PC-9 (cell line): ENCODE results near the gene JMJD6. TPM values are rescaled to one million over a fixed set of nuclear protein-coding genes. Genes with fewer than 3 reads are reported as not detected.

Source experiments
- BruUV-seq: library from RNA; stranded (reverse); fragments of 400-500 nt; replicated peaks from 2 replicates; lab custom pipeline; 2021; lab: Mats Ljungman, UMichigan
- CTCF ChIA-PET: fragments of 300-600 bp; sonication (Branson Sonifier 250); formaldehyde crosslinking; loops from one replicate; lab custom pipeline; 2022; ENCODE audit warnings: antibody characterized with exemption; lab: Charles Lee
- POLR2A ChIA-PET: fragments of 300-600 bp; sonication (Branson Sonifier 250); formaldehyde crosslinking; loops from one replicate; lab custom pipeline; 2022; ENCODE audit warnings: antibody characterized with exemption; ENCODE audit not compliant: unreplicated experiment; lab: Charles Lee
- DNase-seq, 2 experiments: peaks; one replicate each; pipeline versions ENCODE4 v3.0.0 to v3.0.0-alpha.2; 2015 to 2022; ENCODE audit warnings: mixed read lengths in 1 of 2
- H2AFZ ChIP-seq: fragments of 200-600 bp; sonication (generic); 2 replicates; pipeline ENCODE4 v1.8.1; 2017; ENCODE audit warnings: antibody characterized with exemption
- H3F3A ChIP-seq: fragments of 200-600 bp; sonication (generic); 2 replicates; pipeline ENCODE4 v1.8.1; 2017; ENCODE audit warnings: antibody characterized with exemption, mild to moderate bottlenecking, low read depth; ENCODE audit not compliant: insufficient read depth
- H3K27ac ChIP-seq: fragments of 200-600 bp; sonication (generic); 2 replicates; pipeline ENCODE4 v1.6.1; 2016; ENCODE audit warnings: mixed run types
- H3K27me3 ChIP-seq: fragments of 200-600 bp; sonication (generic); 2 replicates; pipeline ENCODE4 v1.6.1; 2016; ENCODE audit warnings: low read depth, mixed run types; ENCODE audit not compliant: insufficient read depth
- H3K36me3 ChIP-seq: fragments of 200-600 bp; sonication (generic); 2 replicates; pipeline ENCODE4 v1.6.1; 2016; ENCODE audit warnings: low read depth, mixed run types
- H3K4me1 ChIP-seq: fragments of 200-600 bp; sonication (generic); replicated peaks from 2 replicates; pipeline ENCODE4 v1.6.1; 2016; ENCODE audit warnings: mixed run types; ENCODE audit not compliant: insufficient read depth
- H3K4me2 ChIP-seq: fragments of 200-600 bp; sonication (generic); 2 replicates; pipeline ENCODE4 v1.6.1; 2017; ENCODE audit warnings: mixed run types
- H3K4me3 ChIP-seq: fragments of 200-600 bp; sonication (generic); 2 replicates; pipeline ENCODE4 v1.6.1; 2016; ENCODE audit warnings: mixed run types
- H3K79me2 ChIP-seq: fragments of 200-600 bp; sonication (generic); 2 replicates; pipeline ENCODE4 v1.6.1; 2017; ENCODE audit warnings: low read depth, mixed run types
- H3K9me2 ChIP-seq: fragments of 200-600 bp; sonication (generic); 2 replicates; pipeline ENCODE4 v1.8.1; 2017; ENCODE audit warnings: mild to moderate bottlenecking; ENCODE audit not compliant: insufficient read depth
- H3K9me3 ChIP-seq: fragments of 200-600 bp; sonication (generic); 2 replicates; pipeline ENCODE4 v1.8.1; 2016; ENCODE audit warnings: low read depth; ENCODE audit not compliant: insufficient read depth
- H4K20me1 ChIP-seq: fragments of 200-600 bp; sonication (generic); 2 replicates; pipeline ENCODE4 v1.8.1; 2017; ENCODE audit not compliant: insufficient read depth
- EZH2 ChIP-seq: fragments of 200-600 bp; sonication (generic); IDR thresholded peaks from 2 replicates; pipeline ENCODE4 v1.8.0; 2017; ENCODE audit warnings: antibody characterized with exemption, low read depth
- intact Hi-C: fragments of 100-400 bp; cut with micrococcal nuclease; formaldehyde crosslinking; loops from one replicate; pipeline ENCODE4 v1.10.0; 2022; ENCODE audit not compliant: unreplicated experiment
- total RNA-seq: library from RNA; stranded (reverse); gene quantifications from 2 replicates; pipeline ENCODE4 v1.2.3, GENCODE V29; 2021
- TF ChIP-seq, protein P1 (sequence below): fragments of 200-600 bp; sonication (generic); conservative IDR thresholded peaks from 2 replicates; pipeline ENCODE4 v1.6.1; 2017; ENCODE audit warnings: mixed run types, antibody characterized with exemption, mild to moderate bottlenecking, moderate library complexity

Gene JMJD6
- total RNA-seq, 1 experiment from 2014 or later, result 25.2 TPM

- ChIA-PET POLR2A (interaction anchor here (0.5 to 0.7 kb wide), 2 partner anchors 33 to 60 kb away, joined by 3 to 9 read pairs; no protein-coding TSS in a partner anchor), CTCF (interaction anchor here (0.7 kb wide), 1 partner anchor 14 kb away, joined by 4 read pairs; no protein-coding TSS in a partner anchor)
- intact Hi-C loops, result loop anchor here (5.0 kb wide), 3 partner anchors 40 to 145 kb away; no protein-coding TSS in a partner anchor
- Histone ChIP-seq H3K4me3 (peak overlapping the region; percentile 69), H3K4me1 (peaks cover 9% of the 10 kb centered on the region), H3K79me2 (no peaks in the 10 kb centered on the region), H3K27ac (peak overlapping the region; percentile 37), H3K9me3 (no peaks in the 10 kb centered on the region), H3K36me3 (no peaks in the 10 kb centered on the region), H4K20me1 (no peaks in the 10 kb centered on the region), H3K27me3 (no peaks in the 10 kb centered on the region), H3F3A (peaks cover 12% of the 10 kb centered on the region; the same call in 1 of the 2 replicates), H3K4me2 (peak overlapping the region; percentile 92), H2AFZ (peak overlapping the region; percentile 78), H3K9me2 (no peaks in the 10 kb centered on the region)
- TSS peak; percentile 91 for BruUV-seq
- TF ChIP-seq, protein P1, sequence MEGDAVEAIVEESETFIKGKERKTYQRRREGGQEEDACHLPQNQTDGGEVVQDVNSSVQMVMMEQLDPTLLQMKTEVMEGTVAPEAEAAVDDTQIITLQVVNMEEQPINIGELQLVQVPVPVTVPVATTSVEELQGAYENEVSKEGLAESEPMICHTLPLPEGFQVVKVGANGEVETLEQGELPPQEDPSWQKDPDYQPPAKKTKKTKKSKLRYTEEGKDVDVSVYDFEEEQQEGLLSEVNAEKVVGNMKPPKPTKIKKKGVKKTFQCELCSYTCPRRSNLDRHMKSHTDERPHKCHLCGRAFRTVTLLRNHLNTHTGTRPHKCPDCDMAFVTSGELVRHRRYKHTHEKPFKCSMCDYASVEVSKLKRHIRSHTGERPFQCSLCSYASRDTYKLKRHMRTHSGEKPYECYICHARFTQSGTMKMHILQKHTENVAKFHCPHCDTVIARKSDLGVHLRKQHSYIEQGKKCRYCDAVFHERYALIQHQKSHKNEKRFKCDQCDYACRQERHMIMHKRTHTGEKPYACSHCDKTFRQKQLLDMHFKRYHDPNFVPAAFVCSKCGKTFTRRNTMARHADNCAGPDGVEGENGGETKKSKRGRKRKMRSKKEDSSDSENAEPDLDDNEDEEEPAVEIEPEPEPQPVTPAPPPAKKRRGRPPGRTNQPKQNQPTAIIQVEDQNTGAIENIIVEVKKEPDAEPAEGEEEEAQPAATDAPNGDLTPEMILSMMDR, result no peak
- no peak for TF ChIP-seq EZH2
- no peak for DNase-seq
These were observed 54.0 kb downstream of the JMJD6 start for GRCh38 chr17:76672270-76672851.

- POLR2A ChIA-PET, result interaction anchor here (0.5 to 0.8 kb wide), 7 partner anchors 11 to 171 kb away, joined by 3 to 21 read pairs (median 4); no protein-coding TSS in a partner anchor
- H3F3A ChIP-seq, result peaks cover 12% of the 10 kb centered on the region; the same call in 1 of the 2 replicates
- H3K4me3 ChIP-seq, result peak overlapping the region; percentile 69
- H3K4me2 ChIP-seq, result peak overlapping the region; percentile 92
- H4K20me1 ChIP-seq, result no peaks in the 10 kb centered on the region
- no peak for DNase-seq
- peak overlapping the region; percentile 37 for H3K27ac ChIP-seq
- H3K27me3 ChIP-seq, result no peaks in the 10 kb centered on the region
- intact Hi-C loops, result loop anchor here (1.0 to 5.0 kb wide), 4 partner anchors 31 to 145 kb away; no protein-coding TSS in a partner anchor
- no TSS peak for BruUV-seq
- peaks cover 9% of the 10 kb centered on the region for H3K4me1 ChIP-seq
- CTCF ChIA-PET, result interaction anchor here (0.6 to 1.7 kb wide), 4 partner anchors 10 to 57 kb away, joined by 4 to 5 read pairs (median 4); no protein-coding TSS in a partner anchor
- no peaks in the 10 kb centered on the region for H3K9me2 ChIP-seq
- H3K79me2 ChIP-seq, result no peaks in the 10 kb centered on the region
- H2AFZ ChIP-seq, result peak overlapping the region; percentile 78
- no peaks in the 10 kb centered on the region for H3K9me3 ChIP-seq
- TF ChIP-seq, protein P1, result no peak
- TF ChIP-seq EZH2, result no peak
- H3K36me3 ChIP-seq, result no peaks in the 10 kb centered on the region
These were observed 54.5 kb downstream of the JMJD6 start for GRCh38 chr17:76671912-76672262.

GRCh38 chr17:76671123-76671911, 55.1 kb downstream of the JMJD6 start:
- H3F3A ChIP-seq, result peaks cover 12% of the 10 kb centered on the region; the same call in 1 of the 2 replicates
- peak overlapping the region; percentile 95 for H2AFZ ChIP-seq
- no peaks in the 10 kb centered on the region for H4K20me1 ChIP-seq
- ChIA-PET CTCF (interaction anchor here (0.6 to 1.7 kb wide), 4 partner anchors 10 to 66 kb away, joined by 3 to 5 read pairs (median 4); no protein-coding TSS in a partner anchor), POLR2A (interaction anchor here (0.6 to 0.9 kb wide), 9 partner anchors 11 to 293 kb away, joined by 3 to 21 read pairs (median 4); no protein-coding TSS in a partner anchor)
- H3K27ac ChIP-seq, result peak overlapping the region; percentile 61
- H3K27me3 ChIP-seq, result no peaks in the 10 kb centered on the region
- intact Hi-C loops, result loop anchor here (1.0 to 5.0 kb wide), 4 partner anchors 30 to 144 kb away; no protein-coding TSS in a partner anchor
- H3K79me2 ChIP-seq, result no peaks in the 10 kb centered on the region
- no peak for TF ChIP-seq EZH2
- TF ChIP-seq, protein P1, result no peak
- BruUV-seq, result no TSS peak
- no peaks in the 10 kb centered on the region for H3K36me3 ChIP-seq
- no peaks in the 10 kb centered on the region for H3K9me3 ChIP-seq
- peak; percentile 96 to 99 for DNase-seq
- peaks cover 9% of the 10 kb centered on the region for H3K4me1 ChIP-seq
- peak overlapping the region; percentile 69; the same call in 1 of the 2 replicates for H3K4me3 ChIP-seq
- no peaks in the 10 kb centered on the region for H3K9me2 ChIP-seq
- peak overlapping the region; percentile 78 for H3K4me2 ChIP-seq
